GM23338 (cell line): ENCODE measurements around the gene SESN1. TPM values are rescaled to one million over a fixed set of nuclear protein-coding genes. Genes with fewer than 3 reads are reported as not detected.

Source experiments
- ATAC-seq: fragments of 200-7000 bp; cut with Tn5 transposase; 3 replicates; pipeline ENCODE4 v1.9.1; 2020
- DNase-seq: peaks from one replicate; pipeline ENCODE4 v3.0.0-alpha.2; 2015; ENCODE audit warnings: low spot score
- H2AFZ ChIP-seq: fragments of 200-600 bp; sonication (generic); 2 replicates; pipeline ENCODE4 v1.8.0; 2016; ENCODE audit warnings: antibody characterized with exemption, mild to moderate bottlenecking, moderate library complexity
- H3F3A ChIP-seq: fragments of 200-600 bp; sonication (generic); replicated peaks from 2 replicates; pipeline ENCODE4 v1.8.0; 2017; ENCODE audit warnings: antibody characterized with exemption, mixed run types, low read depth
- H3K27ac ChIP-seq: fragments of 200-600 bp; sonication (generic); 2 replicates; pipeline ENCODE4 v1.6.1; 2016; ENCODE audit warnings: low read depth
- H3K27me3 ChIP-seq: fragments of 200-600 bp; sonication (generic); 2 replicates; pipeline ENCODE4 v1.8.0; 2016; ENCODE audit warnings: mild to moderate bottlenecking, mixed run types, moderate library complexity; ENCODE audit not compliant: insufficient read depth
- H3K36me3 ChIP-seq: fragments of 200-600 bp; sonication (generic); 2 replicates; pipeline ENCODE4 v1.8.0; 2016; ENCODE audit warnings: mild to moderate bottlenecking; ENCODE audit not compliant: insufficient read depth
- H3K4me1 ChIP-seq: fragments of 200-600 bp; sonication (generic); 2 replicates; pipeline ENCODE4 v1.8.0; 2016; ENCODE audit warnings: mild to moderate bottlenecking, moderate library complexity; ENCODE audit not compliant: insufficient read depth
- H3K4me2 ChIP-seq: fragments of 200-600 bp; sonication (generic); 2 replicates; pipeline ENCODE4 v1.7.1; 2017; ENCODE audit warnings: mixed run types
- H3K4me3 ChIP-seq: fragments of 200-600 bp; sonication (generic); 2 replicates; pipeline ENCODE4 v1.6.1; 2016; ENCODE audit warnings: mixed run types
- H3K79me2 ChIP-seq: fragments of 200-600 bp; sonication (generic); replicated peaks from 2 replicates; pipeline ENCODE4 v1.8.0; 2017; ENCODE audit warnings: mild to moderate bottlenecking; ENCODE audit not compliant: insufficient read depth
- H3K9me2 ChIP-seq: fragments of 200-600 bp; sonication (generic); 2 replicates; pipeline ENCODE4 v1.8.0; 2017; ENCODE audit not compliant: insufficient read depth
- H4K20me1 ChIP-seq: fragments of 200-600 bp; sonication (generic); replicated peaks from 2 replicates; pipeline ENCODE4 v1.8.0; 2017; ENCODE audit warnings: mild to moderate bottlenecking; ENCODE audit not compliant: insufficient read depth
- H3K27ac Mint-ChIP-seq: 2 replicates; pipeline ENCODE4 v1.8.0; 2020; ENCODE audit warnings: inconsistent platforms, mild to moderate bottlenecking, moderate library complexity, mixed read lengths
- H3K27me3 Mint-ChIP-seq: 3 replicates; pipeline ENCODE4 v1.8.0; 2022; ENCODE audit warnings: low read depth, mild to moderate bottlenecking, moderate library complexity, mixed read lengths, inconsistent platforms; ENCODE audit not compliant: insufficient read depth, poor library complexity
- H3K36me3 Mint-ChIP-seq: 3 replicates; pipeline ENCODE4 v1.8.0; 2021; ENCODE audit warnings: low read depth, mild to moderate bottlenecking, inconsistent platforms, moderate library complexity, mixed read lengths
- H3K4me1 Mint-ChIP-seq: 3 replicates; pipeline ENCODE4 v1.8.0; 2020; ENCODE audit warnings: mild to moderate bottlenecking, inconsistent platforms, mixed read lengths
- H3K4me3 Mint-ChIP-seq: 3 replicates; pipeline ENCODE4 v1.8.0; 2021; ENCODE audit warnings: moderate library complexity, mild to moderate bottlenecking, inconsistent platforms, mixed read lengths
- H3K9me3 Mint-ChIP-seq: 3 replicates; pipeline ENCODE4 v1.8.0; 2020; ENCODE audit warnings: moderate library complexity, mild to moderate bottlenecking, inconsistent platforms, mixed read lengths
- CREB1 ChIP-seq: fragments of 250-450 bp; sonication (Bioruptor Pico); IDR thresholded peaks from 2 replicates; pipeline ENCODE4 v1.5.0; 2020; ENCODE audit warnings: low read depth, mild to moderate bottlenecking, moderate library complexity
- EZH2 ChIP-seq: fragments of 200-600 bp; sonication (generic); IDR thresholded peaks from one replicate; pipeline ENCODE4 v1.8.0; 2017; ENCODE audit warnings: antibody characterized with exemption, mild to moderate bottlenecking, low read depth; ENCODE audit not compliant: unreplicated experiment
- EZH2phosphoT487 ChIP-seq: fragments of 200-600 bp; sonication (generic); IDR thresholded peaks from one replicate; pipeline ENCODE4 v1.8.1; 2018; ENCODE audit warnings: antibody characterized with exemption; ENCODE audit not compliant: unreplicated experiment
- NANOG ChIP-seq: IDR thresholded peaks from 2 replicates; pipeline ENCODE4 v1.6.1; 2016; ENCODE audit warnings: antibody characterized with exemption, borderline replicate concordance
- STAT1 ChIP-seq: IDR thresholded peaks from one replicate; pipeline ENCODE4 v1.6.1; 2016; ENCODE audit warnings: antibody characterized with exemption; ENCODE audit not compliant: unreplicated experiment
- ZNF114 ChIP-seq: fragments of 250-450 bp; sonication (Bioruptor Pico); IDR thresholded peaks from 2 replicates; pipeline ENCODE4 v1.5.0; 2020; ENCODE audit warnings: mild to moderate bottlenecking, moderate library complexity
- ZNF331 ChIP-seq: fragments of 250-450 bp; sonication (Bioruptor Pico); IDR thresholded peaks from 2 replicates; pipeline ENCODE4 v1.5.0; 2020; ENCODE audit warnings: low read depth, mild to moderate bottlenecking, moderate library complexity
- ZNF462 ChIP-seq: fragments of 250-450 bp; sonication (Bioruptor Pico); IDR thresholded peaks from 2 replicates; pipeline ENCODE4 v1.5.0; 2020; ENCODE audit warnings: mild to moderate bottlenecking, moderate library complexity
- polyA plus RNA-seq: library from polyadenylated mRNA; unstranded; fragments of >200 nt; fragmentation: Nextera tagmentation; extraction: Ambion mirVana; gene quantifications from 2 replicates; pipeline ENCODE4 v1.2.1, GENCODE V29; 2016
- total RNA-seq: library from RNA; depleted of rRNA; stranded (reverse); fragments of >200 nt; shearing (Covaris generic); gene quantifications from 2 replicates; pipeline ENCODE4 v1.2.3, GENCODE V29; 2014

SESN1 gene
- total and polyA plus RNA-seq, 2 experiments from 2014 or later, result 26.2 to 36.4 TPM

GRCh38 chr6:109091314-109092024 is 3.2 kb downstream of the SESN1 start (continued):
- TF ChIP-seq ZNF462 (CRISPR knock-in tag), result no peak

GRCh38 chr6:109088995-109089394 is 5.7 kb downstream of the SESN1 start:
- Histone ChIP-seq H3K4me2 (no peak overlapping the region), H3K27me3 (no peaks in the 10 kb centered on the region), H3K4me3 (no peak overlapping the region), H3K27ac (no peak overlapping the region), H2AFZ (no peak overlapping the region), H4K20me1 (no peaks in the 10 kb centered on the region), H3K9me2 (no peaks in the 10 kb centered on the region), H3K79me2 (peaks cover 19% of the 10 kb centered on the region), H3K4me1 (peaks cover 20% of the 10 kb centered on the region), H3K36me3 (no peaks in the 10 kb centered on the region), H3F3A (0 out of 2 replicates have a peak, but pooled peaks cover under 1% of the 10 kb centered on the region)
- H3K27me3 Mint-ChIP-seq, result no peaks in the 10 kb centered on the region
- no peaks in the 10 kb centered on the region for H3K36me3 Mint-ChIP-seq
- no peak overlapping the region for H3K4me3 Mint-ChIP-seq
- ATAC-seq, result no peak
- peaks cover 29% of the 10 kb centered on the region for H3K4me1 Mint-ChIP-seq
- H3K27ac Mint-ChIP-seq, result no peak overlapping the region
- H3K9me3 Mint-ChIP-seq, result no peaks in the 10 kb centered on the region
- DNase-seq, result no peak
- TF ChIP-seq ZNF114 (CRISPR knock-in tag) (no peak), NANOG (no peak), EZH2 (no peak), EZH2phosphoT487 (no peak), ZNF331 (CRISPR knock-in tag) (no peak), CREB1 (CRISPR knock-in tag) (no peak), STAT1 (no peak), ZNF462 (CRISPR knock-in tag) (no peak)
